Chondrocyte (in vitro differentiated cells): ENCODE results near the gene TADA2B. TPM values are rescaled to one million over a fixed set of nuclear protein-coding genes. Genes with fewer than 3 reads are reported as not detected.

Source experiments
- total RNA-seq: library from RNA; stranded (reverse); gene quantifications from 3 replicates; pipeline ENCODE4 v1.2.1, GENCODE V29; 2021

The TADA2B gene
- total RNA-seq, 1 donor from 2014 or later, result 18.5 TPM

Other genes with a start within 250 kb of the TADA2B start
- gene TBC1D14, start 133.5 kb upstream of the TADA2B start, total RNA-seq, result 24.2 to 29.1 TPM (median 25.2 TPM) in 3 replicates
- 21.8 to 25.8 TPM (median 24.1 TPM) in 3 replicates for gene GRPEL1, start 24.7 kb downstream of the TADA2B start, total RNA-seq
- gene SORCS2, start 149.2 kb downstream of the TADA2B start, total RNA-seq, result 9.4 to 21.7 TPM (median 10.9 TPM) in 3 replicates